Measurements from ENCODE around the gene RIMBP2.

- no peak for TF ChIP-seq CTCF (IDR thresholded peaks at IDR 0.05)
- TF ChIP-seq EP300 (IDR thresholded peaks at IDR 0.05) = no peak
These were observed 26.0 kb upstream of the RIMBP2 start for GRCh38 chr12:130742112-130742511.
